Right renal cortex interstitium (tissue), 3 donors: ENCODE data around the gene ANK3. TPM values are rescaled to one million over a fixed set of nuclear protein-coding genes. Genes with fewer than 3 reads are reported as not detected.
"Not testable (repeated sequence)": the region's sequence is repeated elsewhere in the genome, so short reads cannot be mapped to it uniquely, and the experiment has no call there.

Experiments
- DNase-seq, 3 donors: peaks; one replicate each; pipeline ENCODE4 v3.0.0-alpha.2; 2013; ENCODE audit warnings: low read depth in 3 of 3, low spot score in 2 of 3
- polyA plus RNA-seq, 3 donors: library from polyadenylated mRNA; unstranded; fragments of 120-200 nt; gene quantifications; one replicate each; pipeline ENCODE4 v1.2.1, GENCODE V29; 2013; ENCODE audit not compliant: insufficient read length in 3 of 3

The ANK3 gene
- polyA plus RNA-seq, 3 donors, result 155 to 172 (median 159) TPM

- DNase-seq, result no peak
Measured at GRCh38 chr10:60045571-60045970, 344.1 kb downstream of the ANK3 start.

- no peak for DNase-seq
Measured at GRCh38 chr10:60044971-60045370, 344.7 kb downstream of the ANK3 start.

GRCh38 chr10:60044242-60044641 is 345.4 kb downstream of the ANK3 start:
- DNase-seq, result no peak

GRCh38 chr10:60043561-60044241 is 346.0 kb downstream of the ANK3 start:
- DNase-seq, result no peak

GRCh38 chr10:60042914-60043313 is 346.8 kb downstream of the ANK3 start:
- DNase-seq, result no peak

- no peak for DNase-seq
Measured at GRCh38 chr10:60042262-60042661, 347.4 kb downstream of the ANK3 start.

GRCh38 chr10:60041489-60042133 is 348.1 kb downstream of the ANK3 start:
- DNase-seq, result no peak

GRCh38 chr10:60040014-60040662 is 349.5 kb downstream of the ANK3 start:
- DNase-seq, result no peak

- DNase-seq, result no peak
Measured at GRCh38 chr10:60035984-60036383, 353.7 kb downstream of the ANK3 start.

GRCh38 chr10:60035375-60035774 is 354.3 kb downstream of the ANK3 start:
- not testable (repeated sequence) for DNase-seq

GRCh38 chr10:60032723-60033122 is 357.0 kb downstream of the ANK3 start:
- no peak for DNase-seq

GRCh38 chr10:60031664-60032063 is 358.0 kb downstream of the ANK3 start:
- DNase-seq, result no peak

GRCh38 chr10:60031183-60031582 is 358.5 kb downstream of the ANK3 start:
- DNase-seq, result no peak

- no peak for DNase-seq
Measured at GRCh38 chr10:60029475-60029874, 360.2 kb downstream of the ANK3 start.

- no peak for DNase-seq
Measured at GRCh38 chr10:60028081-60028480, 361.6 kb downstream of the ANK3 start.

GRCh38 chr10:60025279-60025678 is 364.4 kb downstream of the ANK3 start:
- DNase-seq, result no peak

- DNase-seq, result no peak
Measured at GRCh38 chr10:60024506-60024905, 365.2 kb downstream of the ANK3 start.

- no peak for DNase-seq
Measured at GRCh38 chr10:60023155-60023877, 366.4 kb downstream of the ANK3 start.

- no peak for DNase-seq
Measured at GRCh38 chr10:60021361-60021760, 368.3 kb downstream of the ANK3 start.

GRCh38 chr10:60016794-60017193 is 372.9 kb downstream of the ANK3 start:
- DNase-seq, result no peak

GRCh38 chr10:60009710-60010383 is 379.8 kb downstream of the ANK3 start:
- no peak for DNase-seq
